ENCODE data around the gene PRF1. TPM values are rescaled to one million over a fixed set of nuclear protein-coding genes. Genes with fewer than 3 reads are reported as not detected.
"Not testable (repeated sequence)": the region's sequence is repeated elsewhere in the genome, so short reads cannot be mapped to it uniquely, and the experiment has no call there.

Gene PRF1
- total RNA-seq, 4 donors from 2014 or later, result 0.87 to 6.6 (median 3.7) TPM

GRCh38 chr10:70584366-70584765, 18.2 kb downstream of the PRF1 start:
- Histone ChIP-seq H3K9me3 (no peaks in the 10 kb centered on the region), H3K27me3 (no peaks in the 10 kb centered on the region), H3K27ac (no peak overlapping the region), H3K4me1 (peaks cover 0 to 11% (median 5%) of the 10 kb centered on the region in 4 donors), H3K36me3 (no peaks in the 10 kb centered on the region), H3K4me3 (no peak overlapping the region)
- WGBS, 2 donors, result 81 to 84% methylated on average over 11 of the region's 11 CpGs
- DNase-seq (ENCODE audit: low spot score in 2 of 2), result no peak
- no peak for TF ChIP-seq CTCF (IDR thresholded peaks at IDR 0.05)
- TF ChIP-seq EP300 (IDR thresholded peaks at IDR 0.05), result no peak
- TF ChIP-seq POLR2A (IDR thresholded peaks at IDR 0.05), result no peak

GRCh38 chr10:70583669-70584037, 18.9 kb downstream of the PRF1 start:
- 30 to 77% methylated on average over 1 to 2 of the region's 2 CpGs for WGBS, 2 donors
- Histone ChIP-seq H3K4me3 (no peak overlapping the region), H3K27ac (no peak overlapping the region), H3K27me3 (no peaks in the 10 kb centered on the region), H3K4me1 (peaks cover 0 to 11% (median 6%) of the 10 kb centered on the region in 4 donors), H3K9me3 (no peaks in the 10 kb centered on the region), H3K36me3 (no peaks in the 10 kb centered on the region)
- TF ChIP-seq CTCF (IDR thresholded peaks at IDR 0.05), result no peak
- TF ChIP-seq EP300 (IDR thresholded peaks at IDR 0.05), result no peak
- no peak for TF ChIP-seq POLR2A (IDR thresholded peaks at IDR 0.05)
- DNase-seq (ENCODE audit: low spot score in 2 of 2), result no peak

GRCh38 chr10:70582793-70583668, 19.5 kb downstream of the PRF1 start:
- peak in 1 of 2 donors; percentile 4 for DNase-seq (ENCODE audit: low spot score in 2 of 2)

GRCh38 chr10:70581176-70581575, 21.4 kb downstream of the PRF1 start:
- not testable (repeated sequence) for H3K36me3 ChIP-seq; H3K27me3 ChIP-seq; H3K4me3 ChIP-seq; H3K9me3 ChIP-seq; DNase-seq (ENCODE audit: low spot score in 2 of 2); H3K27ac ChIP-seq
- peaks cover 0 to 19% (median 14%) of the 10 kb centered on the region in 4 donors for H3K4me1 ChIP-seq
- WGBS, 2 donors, result 97 to 99% methylated on average over 5 of the region's 5 CpGs

More at GRCh38 chr10:70582793-70583668, 19.5 kb downstream of the PRF1 start:
- H3K36me3 ChIP-seq, result no peaks in the 10 kb centered on the region
- H3K4me3 ChIP-seq, result no peak overlapping the region
- 73 to 77% methylated on average over 17 to 19 of the region's 19 CpGs for WGBS, 2 donors
- H3K27ac ChIP-seq, result no peak overlapping the region
- TF ChIP-seq POLR2A (IDR thresholded peaks at IDR 0.05), result no peak
- TF ChIP-seq EP300 (IDR thresholded peaks at IDR 0.05), result no peak
- TF ChIP-seq CTCF (IDR thresholded peaks at IDR 0.05), result no peak
- no peaks in the 10 kb centered on the region for H3K27me3 ChIP-seq
- peaks cover 0 to 11% (median 6%) of the 10 kb centered on the region in 4 donors for H3K4me1 ChIP-seq
- H3K9me3 ChIP-seq, result no peaks in the 10 kb centered on the region

GRCh38 chr10:70579234-70580002, 23.1 kb downstream of the PRF1 start:
- peaks cover 0 to 18% (median 16%) of the 10 kb centered on the region in 4 donors for H3K4me1 ChIP-seq
- no peak overlapping the region for H3K4me3 ChIP-seq
- H3K9me3 ChIP-seq, result no peaks in the 10 kb centered on the region
- H3K27me3 ChIP-seq, result no peaks in the 10 kb centered on the region
- H3K27ac ChIP-seq, result no peak overlapping the region
- no peak for TF ChIP-seq CTCF (IDR thresholded peaks at IDR 0.05)
- no peak for TF ChIP-seq POLR2A (IDR thresholded peaks at IDR 0.05)
- TF ChIP-seq EP300 (IDR thresholded peaks at IDR 0.05), result no peak
- no peak for DNase-seq (ENCODE audit: low spot score in 2 of 2)
- no peaks in the 10 kb centered on the region for H3K36me3 ChIP-seq
- 80 to 89% methylated on average over 3 of the region's 3 CpGs for WGBS, 2 donors

All from tibial nerve (tissue), 4 donors.